Ishikawa (cell line): ENCODE data around the gene GNG7.

Source experiments
- CEBPB ChIP-seq: IDR thresholded peaks from 2 replicates; pipeline ENCODE4 v1.6.1; 2012
- FOXM1 ChIP-seq: IDR thresholded peaks from 2 replicates; pipeline ENCODE4 v1.6.1; 2012; ENCODE audit warnings: low read depth, borderline replicate concordance
- NFIC ChIP-seq: IDR thresholded peaks from 2 replicates; pipeline ENCODE4 v1.6.1; 2012
- RAD21 ChIP-seq: IDR thresholded peaks from 2 replicates; pipeline ENCODE4 v1.6.1; 2012; ENCODE audit warnings: low read depth
- REST ChIP-seq: IDR thresholded peaks from 2 replicates; pipeline ENCODE4 v1.6.1; 2012; ENCODE audit warnings: low read depth, mild to moderate bottlenecking
- TAF1 ChIP-seq: IDR thresholded peaks from 2 replicates; pipeline ENCODE4 v1.6.1; 2012; ENCODE audit warnings: low read depth, mild to moderate bottlenecking
- USF1 ChIP-seq: IDR thresholded peaks from 2 replicates; pipeline ENCODE4 v1.6.1; 2012
- YY1 ChIP-seq: IDR thresholded peaks from 2 replicates; pipeline ENCODE4 v1.6.1; 2012; ENCODE audit warnings: low read depth
- ZBTB7A ChIP-seq: IDR thresholded peaks from 2 replicates; pipeline ENCODE4 v1.6.1; 2012; ENCODE audit warnings: low read depth

GRCh38 chr19:2724148-2724557, 21.7 kb upstream of the GNG7 start:
- no peak for TF ChIP-seq RAD21
- TF ChIP-seq NFIC: no peak
- TF ChIP-seq USF1: no peak
- TF ChIP-seq ZBTB7A: no peak
- TF ChIP-seq YY1: no peak
- no peak for TF ChIP-seq CEBPB
- TF ChIP-seq FOXM1: no peak
- no peak for TF ChIP-seq TAF1
- TF ChIP-seq REST: no peak
